SK-N-SH treated with all-trans-retinoic acid at 6 μM for 48 hours (cell line): ENCODE measurements around the gene DARS2.

Source experiments
- GLIS3 ChIP-seq: fragments of 250-450 bp; sonication (Bioruptor Pico); IDR thresholded peaks from 2 replicates; pipeline ENCODE4 v1.5.0; 2020; ENCODE audit warnings: mild to moderate bottlenecking, moderate library complexity
- TSHZ2 ChIP-seq: fragments of 250-450 bp; sonication (Bioruptor Pico); IDR thresholded peaks from 2 replicates; pipeline ENCODE4 v1.5.0; 2020; ENCODE audit warnings: mild to moderate bottlenecking, moderate library complexity
- ZC3H10 ChIP-seq: fragments of 250-450 bp; sonication (Bioruptor Pico); IDR thresholded peaks from 2 replicates; pipeline ENCODE4 v1.5.1; 2021; ENCODE audit warnings: mild to moderate bottlenecking, moderate library complexity
- ZNF565 ChIP-seq: fragments of 450-650 bp; formaldehyde crosslinking; conservative IDR thresholded peaks from 2 replicates; pipeline ENCODE4 v1.5.0; 2020; ENCODE audit warnings: low read depth, mild to moderate bottlenecking, moderate library complexity
- TF ChIP-seq, protein P1 (sequence below): fragments of 250-450 bp; sonication (Bioruptor Pico); IDR thresholded peaks from 2 replicates; pipeline ENCODE4 v1.8.0; 2020; ENCODE audit warnings: mild to moderate bottlenecking, moderate library complexity, borderline replicate concordance
- TF ChIP-seq, protein P2 (sequence below): fragments of 250-450 bp; sonication (Bioruptor Pico); IDR thresholded peaks from 2 replicates; pipeline ENCODE4 v1.8.0; 2021; ENCODE audit warnings: low read depth, mild to moderate bottlenecking, moderate library complexity, borderline replicate concordance
- TF ChIP-seq, protein P3 (sequence below): fragments of 250-450 bp; sonication (Bioruptor Pico); IDR thresholded peaks from 2 replicates; pipeline ENCODE4 v1.5.1; 2021; ENCODE audit warnings: mild to moderate bottlenecking, moderate library complexity

GRCh38 chr1:173867141-173867752 is 42.8 kb downstream of the DARS2 start:
- TF ChIP-seq, protein P1, sequence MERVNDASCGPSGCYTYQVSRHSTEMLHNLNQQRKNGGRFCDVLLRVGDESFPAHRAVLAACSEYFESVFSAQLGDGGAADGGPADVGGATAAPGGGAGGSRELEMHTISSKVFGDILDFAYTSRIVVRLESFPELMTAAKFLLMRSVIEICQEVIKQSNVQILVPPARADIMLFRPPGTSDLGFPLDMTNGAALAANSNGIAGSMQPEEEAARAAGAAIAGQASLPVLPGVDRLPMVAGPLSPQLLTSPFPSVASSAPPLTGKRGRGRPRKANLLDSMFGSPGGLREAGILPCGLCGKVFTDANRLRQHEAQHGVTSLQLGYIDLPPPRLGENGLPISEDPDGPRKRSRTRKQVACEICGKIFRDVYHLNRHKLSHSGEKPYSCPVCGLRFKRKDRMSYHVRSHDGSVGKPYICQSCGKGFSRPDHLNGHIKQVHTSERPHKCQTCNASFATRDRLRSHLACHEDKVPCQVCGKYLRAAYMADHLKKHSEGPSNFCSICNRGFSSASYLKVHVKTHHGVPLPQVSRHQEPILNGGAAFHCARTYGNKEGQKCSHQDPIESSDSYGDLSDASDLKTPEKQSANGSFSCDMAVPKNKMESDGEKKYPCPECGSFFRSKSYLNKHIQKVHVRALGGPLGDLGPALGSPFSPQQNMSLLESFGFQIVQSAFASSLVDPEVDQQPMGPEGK (CRISPR knock-in tag) = no peak
- TF ChIP-seq, protein P2, sequence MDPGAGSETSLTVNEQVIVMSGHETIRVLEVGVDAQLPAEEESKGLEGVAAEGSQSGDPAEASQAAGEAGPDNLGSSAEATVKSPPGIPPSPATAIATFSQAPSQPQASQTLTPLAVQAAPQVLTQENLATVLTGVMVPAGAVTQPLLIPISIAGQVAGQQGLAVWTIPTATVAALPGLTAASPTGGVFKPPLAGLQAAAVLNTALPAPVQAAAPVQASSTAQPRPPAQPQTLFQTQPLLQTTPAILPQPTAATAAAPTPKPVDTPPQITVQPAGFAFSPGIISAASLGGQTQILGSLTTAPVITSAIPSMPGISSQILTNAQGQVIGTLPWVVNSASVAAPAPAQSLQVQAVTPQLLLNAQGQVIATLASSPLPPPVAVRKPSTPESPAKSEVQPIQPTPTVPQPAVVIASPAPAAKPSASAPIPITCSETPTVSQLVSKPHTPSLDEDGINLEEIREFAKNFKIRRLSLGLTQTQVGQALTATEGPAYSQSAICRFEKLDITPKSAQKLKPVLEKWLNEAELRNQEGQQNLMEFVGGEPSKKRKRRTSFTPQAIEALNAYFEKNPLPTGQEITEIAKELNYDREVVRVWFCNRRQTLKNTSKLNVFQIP (CRISPR knock-in tag) = no peak
- TF ChIP-seq ZNF565 = no peak
- TF ChIP-seq, protein P3, sequence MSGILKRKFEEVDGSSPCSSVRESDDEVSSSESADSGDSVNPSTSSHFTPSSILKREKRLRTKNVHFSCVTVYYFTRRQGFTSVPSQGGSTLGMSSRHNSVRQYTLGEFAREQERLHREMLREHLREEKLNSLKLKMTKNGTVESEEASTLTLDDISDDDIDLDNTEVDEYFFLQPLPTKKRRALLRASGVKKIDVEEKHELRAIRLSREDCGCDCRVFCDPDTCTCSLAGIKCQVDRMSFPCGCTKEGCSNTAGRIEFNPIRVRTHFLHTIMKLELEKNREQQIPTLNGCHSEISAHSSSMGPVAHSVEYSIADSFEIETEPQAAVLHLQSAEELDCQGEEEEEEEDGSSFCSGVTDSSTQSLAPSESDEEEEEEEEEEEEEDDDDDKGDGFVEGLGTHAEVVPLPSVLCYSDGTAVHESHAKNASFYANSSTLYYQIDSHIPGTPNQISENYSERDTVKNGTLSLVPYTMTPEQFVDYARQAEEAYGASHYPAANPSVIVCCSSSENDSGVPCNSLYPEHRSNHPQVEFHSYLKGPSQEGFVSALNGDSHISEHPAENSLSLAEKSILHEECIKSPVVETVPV (CRISPR knock-in tag) = no peak; the same call in 1 of the 2 replicates
- no peak for TF ChIP-seq ZC3H10 (CRISPR knock-in tag)
- no peak for TF ChIP-seq GLIS3 (CRISPR knock-in tag)
- no peak for TF ChIP-seq TSHZ2
